Naive thymus-derived CD4-positive, alpha-beta T cell (primary cell): ENCODE results near the gene ATP8A2. TPM values are rescaled to one million over a fixed set of nuclear protein-coding genes. Genes with fewer than 3 reads are reported as not detected.

Experiments
- ATAC-seq: fragments of 150-1000 bp; cut with Tn5 transposase; 2 replicates; pipeline ENCODE4 v1.10.0; 2021; ENCODE audit warnings: mild to moderate bottlenecking, moderate library complexity
- CTCF ChIA-PET: fragments of 350-600 bp; sonication (Branson Sonifier 250); formaldehyde crosslinking; loops from one replicate; lab custom pipeline; 2021; ENCODE audit warnings: antibody characterized with exemption; lab: Charles Lee
- POLR2A ChIA-PET: fragments of 350-600 bp; sonication (Branson Sonifier 250); formaldehyde crosslinking; loops from one replicate; lab custom pipeline; 2021; ENCODE audit warnings: antibody characterized with exemption, inconsistent platforms; lab: Charles Lee
- DNase-seq, 9 donors: peaks; one replicate each; pipeline versions ENCODE4 v3.0.0 to v3.0.0-alpha.2; 2020 to 2022; ENCODE audit warnings: mixed read lengths in 1 of 9
- H3K27ac ChIP-seq: one replicate; pipeline ENCODE4 v1.7.0; 2013; ENCODE audit warnings: mild to moderate bottlenecking, low read depth, low read length, moderate library complexity
- H3K27me3 ChIP-seq, 2 donors: one replicate each; pipeline ENCODE4 v1.7.0; 2013; ENCODE audit warnings: low read length in 2 of 2, mild to moderate bottlenecking in 2 of 2, moderate library complexity in 2 of 2; ENCODE audit not compliant: control insufficient read depth in 2 of 2, insufficient read depth in 2 of 2
- H3K36me3 ChIP-seq, 3 experiments: 1 replicate in 2 of 3; 2 replicates in 1 of 3; pipeline ENCODE4 v1.7.0; 2013; ENCODE audit warnings: low read length in 3 of 3, mild to moderate bottlenecking in 3 of 3, moderate library complexity in 1 of 3; ENCODE audit not compliant: insufficient read depth in 3 of 3, control insufficient read depth in 2 of 3
- H3K4me1 ChIP-seq, 2 donors: one replicate each; pipeline ENCODE4 v1.7.0; 2013; ENCODE audit warnings: low read length in 2 of 2, mild to moderate bottlenecking in 2 of 2, moderate library complexity in 1 of 2; ENCODE audit not compliant: control insufficient read depth in 2 of 2, insufficient read depth in 2 of 2
- H3K4me3 ChIP-seq: 2 replicates; pipeline ENCODE4 v1.7.0; 2013; ENCODE audit warnings: mild to moderate bottlenecking, low read length
- H3K9me3 ChIP-seq, 3 experiments: 1 replicate in 2 of 3; 2 replicates in 1 of 3; pipeline ENCODE4 v1.7.0; 2013; ENCODE audit warnings: low read length in 3 of 3; ENCODE audit not compliant: control insufficient read depth in 2 of 3
- H3K27ac Mint-ChIP-seq, 9 donors: one replicate each; pipeline ENCODE4 v1.8.0; 2020 to 2022; ENCODE audit warnings: mixed read lengths in 9 of 9, mild to moderate bottlenecking in 8 of 9, moderate library complexity in 5 of 9, inconsistent platforms in 2 of 9
- H3K27me3 Mint-ChIP-seq, 5 donors: one replicate each; pipeline ENCODE4 v1.8.0; 2021 to 2022; ENCODE audit warnings: mixed read lengths in 5 of 5, mild to moderate bottlenecking in 1 of 5
- H3K36me3 Mint-ChIP-seq, 5 donors: one replicate each; pipeline ENCODE4 v1.8.0; 2020 to 2022; ENCODE audit warnings: mixed read lengths in 5 of 5, mild to moderate bottlenecking in 3 of 5, inconsistent platforms in 1 of 5
- H3K4me1 Mint-ChIP-seq, 7 donors: one replicate each; pipeline ENCODE4 v1.8.0; 2020 to 2022; ENCODE audit warnings: mixed read lengths in 7 of 7, mild to moderate bottlenecking in 3 of 7, inconsistent platforms in 1 of 7
- H3K4me3 Mint-ChIP-seq, 10 donors: one replicate each; pipeline ENCODE4 v1.8.0; 2020 to 2022; ENCODE audit warnings: mild to moderate bottlenecking in 10 of 10, mixed read lengths in 10 of 10, moderate library complexity in 6 of 10, inconsistent platforms in 2 of 10
- H3K9me3 Mint-ChIP-seq, 11 donors: one replicate each; pipeline ENCODE4 v1.8.0; 2020 to 2022; ENCODE audit warnings: mixed read lengths in 11 of 11, mild to moderate bottlenecking in 4 of 11, inconsistent platforms in 1 of 11, moderate library complexity in 1 of 11
- intact Hi-C, 2 donors: fragments of 100-400 bp; cut with micrococcal nuclease; formaldehyde crosslinking; loops; one replicate each; pipeline ENCODE4 v1.15.1; 2023
- polyA plus RNA-seq, 2 donors: library from polyadenylated mRNA; unstranded; fragments of 300-500 nt; fragmentation: Illumina TruSeq; gene quantifications; one replicate each; pipeline ENCODE4 v1.2.3, GENCODE V29; 2021
- total RNA-seq, 6 experiments: library from RNA in 5 of 6; stranded (reverse) in 5 of 6; gene quantifications; 1 replicate in 5 of 6; 2 replicates in 1 of 6; pipeline ENCODE4 v1.2.3 and lab custom pipeline; 2021 to 2026

Gene ATP8A2
- total and polyA plus RNA-seq, 7 experiments from 2014 or later = 0.56 to 2.4 (median 1.2) TPM

DNA sequence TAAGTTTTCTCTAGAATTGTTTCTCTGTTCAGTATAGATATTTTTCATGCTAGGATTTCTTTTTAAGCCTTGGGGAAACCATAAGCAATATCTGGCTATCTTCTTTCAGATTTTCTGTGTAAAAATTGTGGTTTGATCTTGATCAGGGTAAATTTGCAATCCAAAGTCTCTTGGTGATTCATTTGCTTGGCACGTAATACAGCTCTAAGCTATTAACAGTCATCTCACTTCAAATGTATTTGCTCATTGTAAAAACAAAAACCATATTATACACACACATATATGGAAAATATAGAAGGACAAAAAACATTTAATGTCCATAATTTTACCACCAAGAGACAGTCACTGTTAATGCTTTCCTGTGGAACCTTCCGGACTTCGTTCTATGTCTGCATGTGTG is 489.1 kb downstream of the ATP8A2 start:
- Histone ChIP-seq H3K9me3 (no peaks in the 10 kb centered on the region), H3K27ac (no peak overlapping the region), H3K4me1 (no peaks in the 10 kb centered on the region), H3K36me3 (no peaks in the 10 kb centered on the region), H3K4me3 (no peak overlapping the region), H3K27me3 (no peaks in the 10 kb centered on the region)
- ATAC-seq = no peak
- ChIA-PET POLR2A (interaction anchor here (1.1 kb wide), 1 partner anchor 11 kb away, joined by 3 read pairs; no protein-coding TSS in a partner anchor), CTCF (no interaction called here)
- Mint-ChIP-seq H3K4me3 (no peak overlapping the region), H3K9me3 (peaks cover 0 to 2% (median 0%) of the 10 kb centered on the region in 11 donors), H3K27ac (no peak overlapping the region), H3K36me3 (peaks cover 0 to 1% (median 0%) of the 10 kb centered on the region in 5 donors), H3K4me1 (no peaks in the 10 kb centered on the region), H3K27me3 (peaks cover 0 to 18% (median 0%) of the 10 kb centered on the region in 5 donors)
- intact Hi-C loops = no loop called here
- DNase-seq = no peak

DNA sequence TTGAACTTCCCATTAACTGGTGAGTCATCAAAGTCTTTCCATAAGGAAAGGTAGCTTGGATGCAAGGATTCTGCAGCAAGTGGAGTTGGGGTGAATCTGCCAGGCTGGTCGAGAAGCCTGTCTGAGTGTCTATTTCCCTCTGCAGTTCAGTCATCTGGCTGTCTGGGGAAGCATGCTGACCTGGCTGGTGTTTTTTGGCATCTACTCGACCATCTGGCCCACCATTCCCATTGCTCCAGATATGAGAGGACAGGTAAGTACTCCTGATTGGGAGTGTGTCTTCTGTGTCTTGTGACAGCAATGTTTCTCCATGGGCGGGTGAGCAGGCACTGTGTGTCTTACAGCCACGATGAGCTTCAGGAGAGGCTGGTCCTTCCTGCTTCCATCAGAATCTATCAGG is 490.4 kb downstream of the ATP8A2 start:
- POLR2A ChIA-PET = no interaction called here
- H3K27me3 ChIP-seq = no peaks in the 10 kb centered on the region
- no peaks in the 10 kb centered on the region for H3K9me3 ChIP-seq
- Mint-ChIP-seq H3K4me1 (no peaks in the 10 kb centered on the region), H3K27me3 (peaks cover 0 to 21% (median 0%) of the 10 kb centered on the region in 5 donors), H3K9me3 (peaks cover 0 to 2% (median 0%) of the 10 kb centered on the region in 11 donors), H3K27ac (no peak overlapping the region), H3K36me3 (no peaks in the 10 kb centered on the region), H3K4me3 (no peak overlapping the region)
- H3K36me3 ChIP-seq = no peaks in the 10 kb centered on the region
- CTCF ChIA-PET = no interaction called here
- DNase-seq (no peak), ATAC-seq (no peak)
- H3K4me3 ChIP-seq = no peak overlapping the region
- H3K4me1 ChIP-seq = no peaks in the 10 kb centered on the region
- intact Hi-C loops = no loop called here
- H3K27ac ChIP-seq = no peak overlapping the region

DNA sequence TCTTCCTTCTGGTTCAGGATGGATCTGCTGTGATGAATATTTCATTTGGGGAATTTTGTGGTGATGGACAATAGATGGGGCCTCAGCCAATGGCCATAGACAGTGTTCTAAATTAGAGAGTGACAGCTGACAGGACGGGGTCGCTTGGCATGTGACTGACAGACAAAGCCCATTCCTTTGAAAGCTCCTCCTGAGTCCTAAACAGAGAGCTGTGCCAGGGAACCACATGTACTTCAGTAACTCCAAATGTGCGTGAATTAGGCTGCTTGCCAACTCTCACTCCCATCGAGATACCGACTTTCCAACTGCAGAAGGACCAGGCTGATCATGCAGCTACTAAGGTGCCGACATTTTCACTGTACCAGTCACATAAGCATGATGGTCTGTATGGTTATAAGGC is 492.3 kb downstream of the ATP8A2 start:
- Mint-ChIP-seq H3K9me3 (peaks cover 0 to 2% (median 0%) of the 10 kb centered on the region in 11 donors), H3K27me3 (peaks cover 0 to 20% (median 0%) of the 10 kb centered on the region in 5 donors), H3K4me3 (no peak overlapping the region), H3K36me3 (no peaks in the 10 kb centered on the region), H3K4me1 (peaks cover 0 to 8% (median 0%) of the 10 kb centered on the region in 7 donors), H3K27ac (no peak overlapping the region)
- Histone ChIP-seq H3K9me3 (no peaks in the 10 kb centered on the region), H3K27me3 (no peaks in the 10 kb centered on the region), H3K27ac (no peak overlapping the region), H3K36me3 (no peaks in the 10 kb centered on the region), H3K4me3 (no peak overlapping the region), H3K4me1 (no peaks in the 10 kb centered on the region)
- intact Hi-C loops = no loop called here
- ChIA-PET CTCF (no interaction called here), POLR2A (interaction anchor here (0.9 kb wide), 1 partner anchor 8 kb away, joined by 6 read pairs; no protein-coding TSS in a partner anchor)
- no peak for DNase-seq
- no peak for ATAC-seq

DNA sequence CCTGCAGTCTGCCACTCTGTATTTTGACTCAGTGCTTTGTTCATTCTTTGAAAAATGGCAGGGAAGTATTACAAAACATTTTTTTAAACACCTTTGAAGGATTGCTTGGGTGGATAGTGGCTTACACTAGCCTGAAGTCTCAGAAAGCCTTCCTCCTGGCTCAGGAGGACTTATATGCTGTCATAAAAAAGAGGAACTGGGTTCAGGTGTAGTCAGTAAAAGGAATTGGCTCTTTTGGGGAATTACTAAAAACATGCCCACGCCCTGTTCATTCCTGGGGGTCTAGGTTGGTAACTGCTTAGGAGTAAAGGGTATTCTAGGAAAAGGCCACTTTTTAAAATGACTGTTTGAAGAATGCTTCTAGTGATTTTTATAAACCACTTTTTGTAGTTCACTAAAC is 493.2 kb downstream of the ATP8A2 start:
- H3K27ac Mint-ChIP-seq = no peak overlapping the region
- no peak overlapping the region for H3K4me3 Mint-ChIP-seq
- POLR2A ChIA-PET = no interaction called here
- no peak for DNase-seq
- Histone ChIP-seq H3K27ac (no peak overlapping the region), H3K4me1 (no peaks in the 10 kb centered on the region), H3K4me3 (no peak overlapping the region), H3K9me3 (no peaks in the 10 kb centered on the region), H3K36me3 (no peaks in the 10 kb centered on the region), H3K27me3 (no peaks in the 10 kb centered on the region)
- H3K4me1 Mint-ChIP-seq = peaks cover 0 to 8% (median 0%) of the 10 kb centered on the region in 7 donors
- CTCF ChIA-PET = no interaction called here
- intact Hi-C loops = no loop called here
- no peak for ATAC-seq
- peaks cover 0 to 20% (median 0%) of the 10 kb centered on the region in 5 donors for H3K27me3 Mint-ChIP-seq
- no peaks in the 10 kb centered on the region for H3K36me3 Mint-ChIP-seq
- H3K9me3 Mint-ChIP-seq = peaks cover 0 to 2% (median 0%) of the 10 kb centered on the region in 11 donors

DNA sequence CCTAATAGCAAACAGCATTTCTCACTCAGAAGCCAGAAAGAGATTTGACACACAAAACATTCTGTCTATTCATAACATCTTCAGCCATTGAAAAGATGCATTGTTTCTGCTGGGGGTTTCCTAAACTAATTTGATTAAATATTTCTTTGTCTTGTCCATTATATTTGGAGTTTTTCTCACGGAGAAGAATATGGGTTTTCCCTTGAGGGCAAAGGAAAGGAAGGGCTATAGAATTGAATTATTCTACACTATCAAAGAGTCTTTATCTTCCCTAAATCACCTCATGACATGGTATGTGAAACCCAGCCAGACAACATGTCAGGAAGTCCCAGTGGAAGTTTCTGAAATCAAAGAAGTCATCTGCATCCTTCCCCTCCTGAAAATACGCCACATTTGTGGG is 493.6 kb downstream of the ATP8A2 start:
- Mint-ChIP-seq H3K36me3 (no peaks in the 10 kb centered on the region), H3K4me1 (peaks cover 0 to 8% (median 2%) of the 10 kb centered on the region in 7 donors), H3K27ac (no peak overlapping the region), H3K4me3 (no peak overlapping the region), H3K9me3 (peaks cover 0 to 2% (median 0%) of the 10 kb centered on the region in 11 donors), H3K27me3 (peaks cover 0 to 20% (median 0%) of the 10 kb centered on the region in 5 donors)
- H3K9me3 ChIP-seq = no peaks in the 10 kb centered on the region
- no peak overlapping the region for H3K4me3 ChIP-seq
- no peaks in the 10 kb centered on the region for H3K36me3 ChIP-seq
- H3K27me3 ChIP-seq = no peaks in the 10 kb centered on the region
- DNase-seq (no peak), ATAC-seq (no peak)
- POLR2A ChIA-PET = no interaction called here
- intact Hi-C loops = no loop called here
- no peaks in the 10 kb centered on the region for H3K4me1 ChIP-seq
- CTCF ChIA-PET = no interaction called here
- H3K27ac ChIP-seq = no peak overlapping the region

DNA sequence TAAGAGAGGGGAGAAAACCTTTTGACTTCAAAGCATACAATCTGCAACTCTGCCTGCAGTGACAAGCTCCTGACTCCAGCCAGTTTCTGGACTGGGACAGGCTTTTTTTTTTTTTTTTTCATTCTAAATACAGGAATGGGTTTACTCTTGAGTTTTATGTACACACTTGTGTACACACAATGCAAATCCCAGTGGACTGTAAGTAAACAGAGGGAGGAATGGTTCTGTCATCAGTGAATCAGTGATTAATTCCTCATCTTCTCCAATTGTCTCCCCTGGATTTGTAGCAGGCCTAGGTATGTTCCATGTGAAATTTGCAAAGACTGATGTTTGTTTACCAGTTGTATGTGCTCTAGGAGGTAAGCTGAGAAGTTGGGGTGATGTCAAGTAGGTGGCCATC is 495.3 kb downstream of the ATP8A2 start:
- POLR2A ChIA-PET = interaction anchor here (0.9 to 1.2 kb wide), 2 partner anchors 10 to 39 kb away, joined by 4 read pairs; no protein-coding TSS in a partner anchor
- no peak overlapping the region for H3K27ac Mint-ChIP-seq
- H3K9me3 Mint-ChIP-seq = no peaks in the 10 kb centered on the region

DNA sequence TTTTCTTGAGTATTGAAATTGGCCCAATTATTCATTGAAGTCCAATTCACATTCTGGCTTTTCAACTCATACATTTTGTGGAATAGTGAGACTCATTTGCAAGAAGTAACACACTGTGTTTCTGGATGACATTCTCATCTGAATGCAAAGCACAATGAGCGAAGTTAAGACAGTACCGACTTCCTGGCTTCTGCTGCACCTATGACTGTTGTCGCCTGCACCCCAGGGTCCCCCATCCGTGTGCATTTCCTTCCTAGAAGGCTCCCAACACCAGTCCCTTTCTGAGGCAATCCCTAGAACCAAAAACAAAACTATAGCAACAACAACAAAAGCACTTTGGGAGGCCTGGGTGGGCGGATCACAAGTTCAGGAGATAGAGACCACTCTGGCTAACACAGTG is 496.7 kb downstream of the ATP8A2 start:
- H3K4me3 ChIP-seq = no peak overlapping the region
- Mint-ChIP-seq H3K27ac (no peak overlapping the region), H3K4me1 (peaks cover 5 to 36% (median 31%) of the 10 kb centered on the region in 7 donors), H3K4me3 (peak overlapping the region in 2 of 10 donors; percentile 28 to 42), H3K36me3 (peaks cover 0 to 4% (median 0%) of the 10 kb centered on the region in 5 donors), H3K27me3 (peaks cover 0 to 20% (median 0%) of the 10 kb centered on the region in 5 donors), H3K9me3 (peaks cover 0 to 1% (median 0%) of the 10 kb centered on the region in 11 donors)
- H3K27ac ChIP-seq = no peak overlapping the region
- peaks cover 0 to 8% of the 10 kb centered on the region in 2 donors for H3K4me1 ChIP-seq
- no peaks in the 10 kb centered on the region for H3K36me3 ChIP-seq
- POLR2A ChIA-PET = no interaction called here
- DNase-seq (no peak), ATAC-seq (no peak)
- intact Hi-C loops = no loop called here
- H3K27me3 ChIP-seq = no peaks in the 10 kb centered on the region
- CTCF ChIA-PET = interaction anchor here (0.7 kb wide), 1 partner anchor 45 kb away, joined by 3 read pairs; no protein-coding TSS in a partner anchor
- no peaks in the 10 kb centered on the region for H3K9me3 ChIP-seq

More for the DNA sequence above, 495.3 kb downstream of the ATP8A2 start:
- ATAC-seq (no peak), DNase-seq (no peak)
- Mint-ChIP-seq H3K36me3 (peaks cover 0 to 1% (median 0%) of the 10 kb centered on the region in 5 donors), H3K4me3 (no peak overlapping the region), H3K27me3 (peaks cover 0 to 20% (median 0%) of the 10 kb centered on the region in 5 donors), H3K4me1 (peaks cover 3 to 23% (median 18%) of the 10 kb centered on the region in 7 donors)
- no peaks in the 10 kb centered on the region for H3K4me1 ChIP-seq
- no peaks in the 10 kb centered on the region for H3K36me3 ChIP-seq
- no peaks in the 10 kb centered on the region for H3K9me3 ChIP-seq
- no peak overlapping the region for H3K27ac ChIP-seq
- H3K27me3 ChIP-seq = no peaks in the 10 kb centered on the region
- CTCF ChIA-PET = interaction anchor here (0.7 kb wide), 1 partner anchor 62 kb away, joined by 5 read pairs; no protein-coding TSS in a partner anchor
- intact Hi-C loops = no loop called here
- H3K4me3 ChIP-seq = no peak overlapping the region
